DMS53 (cell line): ENCODE results near the gene SLC34A1.

ENCODE experiments used
- DNase-seq: peaks from one replicate; lab custom pipeline; 2025; lab: John Stamatoyannopoulos, UW

SLC34A1 gene

DNA sequence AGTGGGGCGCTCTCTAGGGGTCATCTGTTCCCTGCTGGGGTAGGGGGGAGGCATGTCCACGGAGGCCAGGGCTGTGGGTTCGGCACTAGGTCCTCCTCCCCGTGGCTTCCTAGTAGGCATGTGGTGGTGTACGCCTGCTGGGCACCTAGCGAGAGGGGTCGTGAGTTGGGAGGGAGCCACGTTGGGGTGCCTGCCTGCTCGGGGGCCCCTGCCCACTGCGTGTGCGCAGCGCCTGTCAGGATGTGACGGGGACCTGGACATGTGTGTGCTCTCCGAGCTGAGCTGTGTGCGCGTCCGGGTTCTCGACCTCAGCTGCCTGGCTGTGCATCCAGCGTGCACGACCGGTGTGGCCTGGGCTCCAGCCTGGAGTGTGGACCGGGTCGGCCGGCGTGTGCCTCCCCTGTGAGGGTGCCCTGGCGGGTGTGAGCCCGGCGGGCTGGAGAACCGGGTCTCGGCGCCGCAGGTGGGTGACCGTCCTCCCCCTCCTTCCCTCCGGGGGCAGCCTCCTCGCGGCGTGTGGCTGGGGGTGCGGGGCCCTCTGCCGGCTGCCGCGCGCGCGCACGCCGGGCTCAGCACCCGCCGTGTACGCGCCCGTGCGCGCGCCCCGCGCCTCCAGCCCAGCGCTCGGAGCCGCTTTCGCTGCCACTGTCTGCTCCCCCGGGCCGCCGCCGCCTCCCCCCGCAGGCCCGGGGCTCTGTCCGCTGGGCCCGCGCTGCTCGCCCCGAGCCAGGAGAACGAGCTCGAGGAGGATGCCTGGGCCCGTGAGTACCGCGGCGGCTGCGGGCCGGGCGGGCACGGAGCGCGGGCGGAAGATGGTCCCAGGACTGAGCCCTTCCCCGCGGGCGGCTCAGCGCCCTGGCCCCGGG lies 62.2 kb downstream of the SLC34A1 start, which contains the start of gene PRR7:
Gene PRR7 (plus strand): TSS at position 615 of the 866 bp plus-strand sequence. CDS start 8,254 bp downstream, outside the sequence.
- DNase-seq, result peak; percentile 93

DNA sequence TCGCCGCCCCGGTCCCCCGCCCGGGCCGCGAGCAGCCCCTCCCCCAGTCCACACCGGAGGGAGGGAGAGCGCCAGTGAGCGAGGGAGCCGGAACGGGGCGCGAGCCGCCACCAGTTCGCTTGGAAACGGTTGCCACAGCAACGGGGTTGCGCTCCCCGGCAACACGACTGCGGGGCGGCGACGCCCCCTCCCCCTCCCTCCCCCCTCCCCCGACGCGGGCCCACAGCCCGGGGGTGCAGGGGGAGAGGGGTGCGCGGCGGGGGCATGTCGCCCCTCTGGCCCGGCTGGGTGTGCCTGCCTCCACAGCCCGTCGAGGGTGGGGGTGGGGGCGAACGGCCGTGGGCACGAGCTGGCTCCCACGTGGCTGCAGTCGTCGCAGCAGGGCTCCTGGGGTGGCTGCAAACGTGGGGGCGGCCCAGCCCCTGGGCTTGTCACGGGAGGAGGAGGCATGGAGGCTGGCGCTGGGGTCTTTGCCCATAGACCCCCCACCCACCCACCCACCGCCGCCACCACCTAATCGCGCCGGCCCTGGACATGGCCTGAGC lies 62.9 kb downstream of the SLC34A1 start:
- DNase-seq, result peak; percentile 89

DNA sequence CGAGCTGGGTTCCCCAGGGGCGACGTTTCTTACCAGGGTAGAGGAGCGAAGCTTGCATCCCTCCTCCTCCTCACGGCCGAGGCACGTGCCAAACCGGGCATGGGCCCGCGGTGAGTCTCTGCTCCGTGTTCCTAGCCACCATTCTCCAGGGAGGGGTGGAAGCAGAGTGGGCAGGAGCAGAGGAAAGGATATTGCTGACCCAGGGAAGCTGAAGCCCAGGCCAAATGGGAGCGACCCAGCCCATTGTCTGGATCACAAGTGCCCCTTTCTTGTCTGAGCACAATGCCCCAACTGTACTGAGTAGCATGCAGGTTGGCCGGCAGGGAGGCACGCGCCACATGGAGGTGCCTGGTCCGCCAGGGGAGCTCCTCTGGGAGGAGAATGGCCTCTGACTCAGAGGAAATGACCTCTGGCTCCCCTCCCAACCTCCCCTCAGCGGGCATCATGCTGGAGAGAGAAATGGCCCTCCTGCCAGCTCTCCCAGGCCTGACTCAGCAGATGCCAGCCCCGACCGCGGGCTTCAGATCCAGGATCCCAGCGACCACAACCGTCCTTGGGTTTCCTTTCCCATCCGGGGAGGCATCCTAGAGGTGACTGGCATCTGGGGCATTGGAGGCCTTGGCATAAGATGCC lies 63.5 kb downstream of the SLC34A1 start:
- DNase-seq, result peak; percentile 89
